ENCODE measurements around the gene XYLT2.

GRCh38 chr17:50325906-50326305 is 20.0 kb upstream of the XYLT2 start:
- TF ChIP-seq CTCF (IDR thresholded peaks at IDR 0.05 in 8 of 11, conservative IDR thresholded peaks at IDR 0.05 in 3 of 11): no peak
- TF ChIP-seq POLR2A (IDR thresholded peaks at IDR 0.05): no peak
- no peak for TF ChIP-seq POLR2AphosphoS5 (IDR thresholded peaks at IDR 0.05)

Data from spleen (tissue), 7 donors.